ENCODE data around the gene GOLM1. TPM values are rescaled to one million over a fixed set of nuclear protein-coding genes. Genes with fewer than 3 reads are reported as not detected.

The GOLM1 gene
- total and polyA plus RNA-seq, 10 of the 15 experiments (the other 5 are each of a cell fraction or from before 2014, with no cell fraction given), result 0.41 to 25.9 (median 18.7) TPM

DNA sequence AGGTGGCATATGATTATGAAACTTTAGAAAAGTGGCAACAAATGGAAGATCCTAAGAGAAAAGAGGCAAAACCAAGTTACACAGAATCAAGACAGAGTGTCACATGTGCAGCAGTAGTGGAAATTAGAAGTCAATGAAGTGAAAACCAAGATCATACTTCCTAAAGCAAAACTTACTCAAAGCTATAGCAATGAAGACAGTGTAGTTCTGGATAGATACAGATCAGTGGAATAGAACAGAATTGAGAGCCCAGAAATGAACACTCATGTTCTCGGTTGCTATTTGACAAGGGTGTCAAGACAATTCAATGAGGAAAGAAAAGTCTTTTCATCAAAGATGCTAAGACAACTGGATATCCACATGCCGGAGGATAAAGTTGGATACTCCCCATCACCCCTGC lies 114.9 kb downstream of the GOLM1 start:
- ChIA-PET SMC1A (ENCODE audit: uncharacterized antibody, unreplicated experiment) (interaction anchor here (1.1 kb wide), 1 partner anchor 63 kb away, joined by 3 read pairs; no protein-coding TSS in a partner anchor), CTCF (interaction anchor here (0.6 kb wide), 1 partner anchor 14 kb away, joined by 4 read pairs; no protein-coding TSS in a partner anchor), RAD21 (ENCODE audit: unreplicated experiment) (no interaction called here), POLR2A (no interaction called here)
- WGBS (ENCODE audit: insufficient coverage, insufficient replicate concordance, low lambda C conversion rate, missing lambda C conversion rate), result 97% methylated on average over 2 of the region's 2 CpGs
- BruUV-seq (replicated peaks), result no TSS peak
- H4K20me1 ChIP-seq (ENCODE audit: control insufficient read depth, insufficient read depth), result no peaks in the 10 kb centered on the region
- no peak overlapping the region for H3K4me2 ChIP-seq (ENCODE audit: control insufficient read depth, insufficient read depth)
- intact Hi-C loops (cut with micrococcal nuclease; ENCODE audit: unreplicated experiment), result no loop called here
- H3K79me2 ChIP-seq (ENCODE audit: control insufficient read depth, insufficient read depth, low read length), result no peaks in the 10 kb centered on the region
- DNase-seq (ENCODE audit: low read depth, low spot score) (no peak), FAIRE-seq (no peak), ATAC-seq (no peak)
- no peak overlapping the region for H3K9ac ChIP-seq (ENCODE audit: control insufficient read depth, insufficient read depth, low read length)
- no peaks in the 10 kb centered on the region for H3K27me3 ChIP-seq (replicated peaks in 1 of 2; ENCODE audit: control insufficient read depth in 2 of 2, insufficient read depth in 2 of 2, low read length in 1 of 2)
- H3K9me3 ChIP-seq (replicated peaks; ENCODE audit: control insufficient read depth, insufficient read depth, low read length), result no peaks in the 10 kb centered on the region
- in situ Hi-C loops (cut with MboI), result no loop called here
- H3K4me3 ChIP-seq, result no peak overlapping the region
- H3K27ac ChIP-seq (ENCODE audit: control insufficient read depth, insufficient read depth), result no peak overlapping the region
- no peak overlapping the region for H2AFZ ChIP-seq (ENCODE audit: control insufficient read depth, low read depth, low read length)
- peaks cover 0 to 14% of the 10 kb centered on the region in 2 experiments; a peak in 2 of 4 replicates for H3K36me3 ChIP-seq (ENCODE audit: control insufficient read depth in 2 of 2, insufficient read depth in 2 of 2, low read length in 1 of 2)
- H3K4me1 ChIP-seq (ENCODE audit: control insufficient read depth, insufficient read depth, low read length), result no peaks in the 10 kb centered on the region; the same call in 1 of the 2 replicates
- TF ChIP-seq, protein P1, sequence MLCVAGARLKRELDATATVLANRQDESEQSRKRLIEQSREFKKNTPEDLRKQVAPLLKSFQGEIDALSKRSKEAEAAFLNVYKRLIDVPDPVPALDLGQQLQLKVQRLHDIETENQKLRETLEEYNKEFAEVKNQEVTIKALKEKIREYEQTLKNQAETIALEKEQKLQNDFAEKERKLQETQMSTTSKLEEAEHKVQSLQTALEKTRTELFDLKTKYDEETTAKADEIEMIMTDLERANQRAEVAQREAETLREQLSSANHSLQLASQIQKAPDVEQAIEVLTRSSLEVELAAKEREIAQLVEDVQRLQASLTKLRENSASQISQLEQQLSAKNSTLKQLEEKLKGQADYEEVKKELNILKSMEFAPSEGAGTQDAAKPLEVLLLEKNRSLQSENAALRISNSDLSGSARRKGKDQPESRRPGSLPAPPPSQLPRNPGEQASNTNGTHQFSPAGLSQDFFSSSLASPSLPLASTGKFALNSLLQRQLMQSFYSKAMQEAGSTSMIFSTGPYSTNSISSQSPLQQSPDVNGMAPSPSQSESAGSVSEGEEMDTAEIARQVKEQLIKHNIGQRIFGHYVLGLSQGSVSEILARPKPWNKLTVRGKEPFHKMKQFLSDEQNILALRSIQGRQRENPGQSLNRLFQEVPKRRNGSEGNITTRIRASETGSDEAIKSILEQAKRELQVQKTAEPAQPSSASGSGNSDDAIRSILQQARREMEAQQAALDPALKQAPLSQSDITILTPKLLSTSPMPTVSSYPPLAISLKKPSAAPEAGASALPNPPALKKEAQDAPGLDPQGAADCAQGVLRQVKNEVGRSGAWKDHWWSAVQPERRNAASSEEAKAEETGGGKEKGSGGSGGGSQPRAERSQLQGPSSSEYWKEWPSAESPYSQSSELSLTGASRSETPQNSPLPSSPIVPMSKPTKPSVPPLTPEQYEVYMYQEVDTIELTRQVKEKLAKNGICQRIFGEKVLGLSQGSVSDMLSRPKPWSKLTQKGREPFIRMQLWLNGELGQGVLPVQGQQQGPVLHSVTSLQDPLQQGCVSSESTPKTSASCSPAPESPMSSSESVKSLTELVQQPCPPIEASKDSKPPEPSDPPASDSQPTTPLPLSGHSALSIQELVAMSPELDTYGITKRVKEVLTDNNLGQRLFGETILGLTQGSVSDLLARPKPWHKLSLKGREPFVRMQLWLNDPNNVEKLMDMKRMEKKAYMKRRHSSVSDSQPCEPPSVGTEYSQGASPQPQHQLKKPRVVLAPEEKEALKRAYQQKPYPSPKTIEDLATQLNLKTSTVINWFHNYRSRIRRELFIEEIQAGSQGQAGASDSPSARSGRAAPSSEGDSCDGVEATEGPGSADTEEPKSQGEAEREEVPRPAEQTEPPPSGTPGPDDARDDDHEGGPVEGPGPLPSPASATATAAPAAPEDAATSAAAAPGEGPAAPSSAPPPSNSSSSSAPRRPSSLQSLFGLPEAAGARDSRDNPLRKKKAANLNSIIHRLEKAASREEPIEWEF (IDR thresholded peaks at IDR 0.05; ENCODE audit: insufficient replicate concordance, low read depth, low read length), result no peak
- no peak for TF ChIP-seq BACH1 (IDR thresholded peaks at IDR 0.05; ENCODE audit: borderline replicate concordance)
- no peak for TF ChIP-seq TCF7 (IDR thresholded peaks at IDR 0.05; ENCODE audit: borderline replicate concordance)
- no peak for TF ChIP-seq RUNX3 (IDR thresholded peaks at IDR 0.05; ENCODE audit: low read length)
- TF ChIP-seq HDGF (IDR thresholded peaks at IDR 0.05), result no peak
- TF ChIP-seq, protein P2, sequence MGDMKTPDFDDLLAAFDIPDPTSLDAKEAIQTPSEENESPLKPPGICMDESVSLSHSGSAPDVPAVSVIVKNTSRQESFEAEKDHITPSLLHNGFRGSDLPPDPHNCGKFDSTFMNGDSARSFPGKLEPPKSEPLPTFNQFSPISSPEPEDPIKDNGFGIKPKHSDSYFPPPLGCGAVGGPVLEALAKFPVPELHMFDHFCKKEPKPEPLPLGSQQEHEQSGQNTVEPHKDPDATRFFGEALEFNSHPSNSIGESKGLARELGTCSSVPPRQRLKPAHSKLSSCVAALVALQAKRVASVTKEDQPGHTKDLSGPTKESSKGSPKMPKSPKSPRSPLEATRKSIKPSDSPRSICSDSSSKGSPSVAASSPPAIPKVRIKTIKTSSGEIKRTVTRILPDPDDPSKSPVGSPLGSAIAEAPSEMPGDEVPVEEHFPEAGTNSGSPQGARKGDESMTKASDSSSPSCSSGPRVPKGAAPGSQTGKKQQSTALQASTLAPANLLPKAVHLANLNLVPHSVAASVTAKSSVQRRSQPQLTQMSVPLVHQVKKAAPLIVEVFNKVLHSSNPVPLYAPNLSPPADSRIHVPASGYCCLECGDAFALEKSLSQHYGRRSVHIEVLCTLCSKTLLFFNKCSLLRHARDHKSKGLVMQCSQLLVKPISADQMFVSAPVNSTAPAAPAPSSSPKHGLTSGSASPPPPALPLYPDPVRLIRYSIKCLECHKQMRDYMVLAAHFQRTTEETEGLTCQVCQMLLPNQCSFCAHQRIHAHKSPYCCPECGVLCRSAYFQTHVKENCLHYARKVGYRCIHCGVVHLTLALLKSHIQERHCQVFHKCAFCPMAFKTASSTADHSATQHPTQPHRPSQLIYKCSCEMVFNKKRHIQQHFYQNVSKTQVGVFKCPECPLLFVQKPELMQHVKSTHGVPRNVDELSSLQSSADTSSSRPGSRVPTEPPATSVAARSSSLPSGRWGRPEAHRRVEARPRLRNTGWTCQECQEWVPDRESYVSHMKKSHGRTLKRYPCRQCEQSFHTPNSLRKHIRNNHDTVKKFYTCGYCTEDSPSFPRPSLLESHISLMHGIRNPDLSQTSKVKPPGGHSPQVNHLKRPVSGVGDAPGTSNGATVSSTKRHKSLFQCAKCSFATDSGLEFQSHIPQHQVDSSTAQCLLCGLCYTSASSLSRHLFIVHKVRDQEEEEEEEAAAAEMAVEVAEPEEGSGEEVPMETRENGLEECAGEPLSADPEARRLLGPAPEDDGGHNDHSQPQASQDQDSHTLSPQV (IDR thresholded peaks at IDR 0.05), result no peak
- TF ChIP-seq, protein P3, sequence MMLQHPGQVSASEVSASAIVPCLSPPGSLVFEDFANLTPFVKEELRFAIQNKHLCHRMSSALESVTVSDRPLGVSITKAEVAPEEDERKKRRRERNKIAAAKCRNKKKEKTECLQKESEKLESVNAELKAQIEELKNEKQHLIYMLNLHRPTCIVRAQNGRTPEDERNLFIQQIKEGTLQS (IDR thresholded peaks at IDR 0.05; ENCODE audit: borderline replicate concordance, extremely low read depth, low read depth, low read length), result no peak
- no peak for TF ChIP-seq SPI1 (IDR thresholded peaks at IDR 0.05; ENCODE audit: borderline replicate concordance, insufficient read depth, low read depth, low read length)
- TF ChIP-seq, protein P4, sequence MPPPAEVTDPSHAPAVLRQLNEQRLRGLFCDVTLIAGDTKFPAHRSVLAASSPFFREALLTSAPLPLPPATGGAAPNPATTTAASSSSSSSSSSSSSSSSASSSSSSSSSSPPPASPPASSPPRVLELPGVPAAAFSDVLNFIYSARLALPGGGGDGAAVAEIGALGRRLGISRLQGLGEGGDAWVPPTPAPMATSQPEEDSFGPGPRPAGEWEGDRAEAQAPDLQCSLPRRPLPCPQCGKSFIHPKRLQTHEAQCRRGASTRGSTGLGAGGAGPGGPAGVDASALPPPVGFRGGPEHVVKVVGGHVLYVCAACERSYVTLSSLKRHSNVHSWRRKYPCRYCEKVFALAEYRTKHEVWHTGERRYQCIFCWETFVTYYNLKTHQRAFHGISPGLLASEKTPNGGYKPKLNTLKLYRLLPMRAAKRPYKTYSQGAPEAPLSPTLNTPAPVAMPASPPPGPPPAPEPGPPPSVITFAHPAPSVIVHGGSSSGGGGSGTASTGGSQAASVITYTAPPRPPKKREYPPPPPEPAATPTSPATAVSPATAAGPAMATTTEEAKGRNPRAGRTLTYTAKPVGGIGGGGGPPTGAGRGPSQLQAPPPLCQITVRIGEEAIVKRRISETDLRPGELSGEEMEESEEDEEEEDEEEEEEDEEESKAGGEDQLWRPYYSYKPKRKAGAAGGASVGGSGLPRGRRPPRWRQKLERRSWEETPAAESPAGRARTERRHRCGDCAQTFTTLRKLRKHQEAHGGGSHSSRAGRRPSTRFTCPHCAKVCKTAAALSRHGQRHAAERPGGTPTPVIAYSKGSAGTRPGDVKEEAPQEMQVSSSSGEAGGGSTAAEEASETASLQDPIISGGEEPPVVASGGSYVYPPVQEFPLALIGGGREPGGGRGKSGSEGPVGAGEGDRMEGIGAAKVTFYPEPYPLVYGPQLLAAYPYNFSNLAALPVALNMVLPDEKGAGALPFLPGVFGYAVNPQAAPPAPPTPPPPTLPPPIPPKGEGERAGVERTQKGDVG (CRISPR knock-in tag; IDR thresholded peaks at IDR 0.05), result no peak
